ENCODE measurements around the gene SLC16A7.

DNA sequence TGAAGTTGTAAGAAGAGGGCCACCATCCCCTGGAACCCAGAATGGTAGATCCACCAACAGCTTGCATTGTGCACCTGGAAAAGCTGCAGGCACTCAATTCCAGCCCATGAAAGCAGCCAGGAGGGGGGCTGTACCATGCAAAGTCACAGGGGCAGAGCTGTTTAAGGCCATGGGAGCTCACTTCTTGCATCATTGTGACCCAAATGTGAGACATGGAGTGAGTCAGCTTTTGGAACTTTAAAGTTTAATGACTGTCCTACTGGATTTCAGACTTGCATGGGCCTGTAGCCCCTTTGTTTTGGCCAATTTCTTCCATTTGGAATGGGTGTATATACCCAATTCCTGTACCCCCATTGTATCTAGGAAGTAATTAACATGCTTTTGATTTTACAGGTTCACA, 50.8 kb downstream of the SLC16A7 start:
- TF ChIP-seq, protein P1, sequence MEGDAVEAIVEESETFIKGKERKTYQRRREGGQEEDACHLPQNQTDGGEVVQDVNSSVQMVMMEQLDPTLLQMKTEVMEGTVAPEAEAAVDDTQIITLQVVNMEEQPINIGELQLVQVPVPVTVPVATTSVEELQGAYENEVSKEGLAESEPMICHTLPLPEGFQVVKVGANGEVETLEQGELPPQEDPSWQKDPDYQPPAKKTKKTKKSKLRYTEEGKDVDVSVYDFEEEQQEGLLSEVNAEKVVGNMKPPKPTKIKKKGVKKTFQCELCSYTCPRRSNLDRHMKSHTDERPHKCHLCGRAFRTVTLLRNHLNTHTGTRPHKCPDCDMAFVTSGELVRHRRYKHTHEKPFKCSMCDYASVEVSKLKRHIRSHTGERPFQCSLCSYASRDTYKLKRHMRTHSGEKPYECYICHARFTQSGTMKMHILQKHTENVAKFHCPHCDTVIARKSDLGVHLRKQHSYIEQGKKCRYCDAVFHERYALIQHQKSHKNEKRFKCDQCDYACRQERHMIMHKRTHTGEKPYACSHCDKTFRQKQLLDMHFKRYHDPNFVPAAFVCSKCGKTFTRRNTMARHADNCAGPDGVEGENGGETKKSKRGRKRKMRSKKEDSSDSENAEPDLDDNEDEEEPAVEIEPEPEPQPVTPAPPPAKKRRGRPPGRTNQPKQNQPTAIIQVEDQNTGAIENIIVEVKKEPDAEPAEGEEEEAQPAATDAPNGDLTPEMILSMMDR (IDR thresholded peaks at IDR 0.05) = no peak
- TF ChIP-seq POLR2A (IDR thresholded peaks at IDR 0.05) = no peak

Data from thyroid gland (tissue), 4 donors.